Testis (tissue), 3 donors: ENCODE measurements around the gene C22orf39. TPM values are rescaled to one million over a fixed set of nuclear protein-coding genes. Genes with fewer than 3 reads are reported as not detected.

Source experiments
- DNase-seq: peaks from one replicate; pipeline ENCODE4 v3.0.0-alpha.2; 2019
- H3K27ac ChIP-seq, 2 donors: fragments of 200-600 bp; sonication (generic); one replicate each; pipeline ENCODE4 v1.5.1; 2019
- H3K27me3 ChIP-seq: fragments of 200-600 bp; sonication (generic); one replicate; pipeline ENCODE4 v1.5.1; 2019
- H3K36me3 ChIP-seq: fragments of 200-600 bp; sonication (generic); one replicate; pipeline ENCODE4 v1.5.1; 2017; ENCODE audit warnings: low read depth; ENCODE audit errors: missing control alignments
- H3K4me1 ChIP-seq: fragments of 200-600 bp; sonication (generic); one replicate; pipeline ENCODE4 v1.5.1; 2019
- H3K4me3 ChIP-seq, 2 donors: fragments of 200-600 bp; sonication (generic); one replicate each; pipeline ENCODE4 v1.5.1; 2017 to 2019
- H3K9me3 ChIP-seq: fragments of 200-600 bp; sonication (generic); one replicate; pipeline ENCODE4 v1.5.1; 2017
- POLR2A ChIP-seq: fragments of 450-650 bp; IDR thresholded peaks from one replicate; pipeline ENCODE4 v1.6.1; 2017; ENCODE audit warnings: antibody characterized with exemption, mild to moderate bottlenecking, moderate library complexity
- WGBS, 2 donors: methylation state at CpG; one replicate each; pipeline ENCODE4 v1.1.5; 2018; 5-methylcytosine and 5-hydroxymethylcytosine counted together
- intact Hi-C: fragments of 100-400 bp; cut with DNase I; formaldehyde crosslinking; loops from one replicate; pipeline ENCODE4 v1.15.1; 2023; ENCODE audit warnings: low total_unique reads
- polyA plus RNA-seq: library from polyadenylated mRNA; stranded (reverse); fragments of 350-450 nt; fragmentation: Illumina TruSeq; extraction: RNeasy Lipid Tissue Mini Kit (QIAGEN cat#74804); gene quantifications from one replicate; pipeline ENCODE4 v1.2.3, GENCODE V29; 2014; ENCODE audit warnings: low read depth, low replicate concordance; ENCODE audit not compliant: insufficient read depth
- total RNA-seq, 2 donors: library from RNA; depleted of rRNA; stranded (reverse); fragments of >200 nt; gene quantifications; one replicate each; pipeline ENCODE4 v1.2.3, GENCODE V29; 2016
- TF ChIP-seq, protein P1 (sequence below), 3 experiments: fragments of 450-650 bp in 2 of 3; fragments of 200-600 bp in 1 of 3; sonication (generic) in 1 of 3; IDR thresholded peaks; one replicate each; pipeline ENCODE4 v1.5.1; 2016 to 2019; ENCODE audit warnings: antibody characterized with exemption in 3 of 3, mild to moderate bottlenecking in 2 of 3, moderate library complexity in 1 of 3

Gene C22orf39
- total and polyA plus RNA-seq, 3 donors from 2014 or later: 38.7 to 64.1 (median 60.9) TPM

DNA sequence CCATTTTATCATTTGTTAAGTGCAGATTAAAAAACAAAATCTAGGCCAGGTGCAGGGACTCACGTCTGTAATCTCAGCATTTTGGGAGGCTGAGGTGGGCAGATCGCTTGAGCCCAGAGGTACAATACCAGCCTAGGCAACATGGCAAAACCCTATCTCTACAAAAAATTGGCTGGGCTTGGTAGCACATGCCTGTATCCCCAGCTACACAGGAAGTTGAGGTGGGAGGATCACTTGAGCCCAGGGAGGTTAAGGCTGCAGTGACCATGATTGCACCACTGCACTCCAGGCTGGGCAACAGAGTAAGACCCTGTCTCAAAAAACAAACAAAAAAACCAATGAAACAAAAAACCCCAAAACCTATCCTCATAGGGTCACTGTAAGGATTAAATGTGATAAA lies 48.9 kb downstream of the C22orf39 start:
- H3K9me3 ChIP-seq: no peaks in the 10 kb centered on the region
- 81 to 95% methylated on average over 2 of the region's 2 CpGs for WGBS, 2 donors
- no peak for TF ChIP-seq POLR2A
- TF ChIP-seq, protein P1, sequence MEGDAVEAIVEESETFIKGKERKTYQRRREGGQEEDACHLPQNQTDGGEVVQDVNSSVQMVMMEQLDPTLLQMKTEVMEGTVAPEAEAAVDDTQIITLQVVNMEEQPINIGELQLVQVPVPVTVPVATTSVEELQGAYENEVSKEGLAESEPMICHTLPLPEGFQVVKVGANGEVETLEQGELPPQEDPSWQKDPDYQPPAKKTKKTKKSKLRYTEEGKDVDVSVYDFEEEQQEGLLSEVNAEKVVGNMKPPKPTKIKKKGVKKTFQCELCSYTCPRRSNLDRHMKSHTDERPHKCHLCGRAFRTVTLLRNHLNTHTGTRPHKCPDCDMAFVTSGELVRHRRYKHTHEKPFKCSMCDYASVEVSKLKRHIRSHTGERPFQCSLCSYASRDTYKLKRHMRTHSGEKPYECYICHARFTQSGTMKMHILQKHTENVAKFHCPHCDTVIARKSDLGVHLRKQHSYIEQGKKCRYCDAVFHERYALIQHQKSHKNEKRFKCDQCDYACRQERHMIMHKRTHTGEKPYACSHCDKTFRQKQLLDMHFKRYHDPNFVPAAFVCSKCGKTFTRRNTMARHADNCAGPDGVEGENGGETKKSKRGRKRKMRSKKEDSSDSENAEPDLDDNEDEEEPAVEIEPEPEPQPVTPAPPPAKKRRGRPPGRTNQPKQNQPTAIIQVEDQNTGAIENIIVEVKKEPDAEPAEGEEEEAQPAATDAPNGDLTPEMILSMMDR (IDR thresholded peaks at IDR 0.05): no peak
- no peak overlapping the region for H3K4me3 ChIP-seq
- no peak overlapping the region for H3K27ac ChIP-seq
- H3K4me1 ChIP-seq: no peaks in the 10 kb centered on the region
- intact Hi-C loops: no loop called here
- no peaks in the 10 kb centered on the region for H3K36me3 ChIP-seq
- H3K27me3 ChIP-seq: no peaks in the 10 kb centered on the region
- no peak for DNase-seq

- Histone ChIP-seq H3K4me1 (no peaks in the 10 kb centered on the region), H3K9me3 (no peaks in the 10 kb centered on the region), H3K36me3 (no peaks in the 10 kb centered on the region), H3K4me3 (no peak overlapping the region), H3K27me3 (no peaks in the 10 kb centered on the region), H3K27ac (no peak overlapping the region)
- no peak for DNase-seq
- 80 to 85% methylated on average over 6 of the region's 6 CpGs for WGBS, 2 donors
- TF ChIP-seq POLR2A: no peak
- TF ChIP-seq, protein P1 (IDR thresholded peaks at IDR 0.05): no peak
- intact Hi-C loops: no loop called here
Measured at GRCh38 chr22:19398206-19398605, 49.3 kb downstream of the C22orf39 start.

GRCh38 chr22:19397734-19398104 lies 49.8 kb downstream of the C22orf39 start:
- no peaks in the 10 kb centered on the region for H3K9me3 ChIP-seq
- H3K27ac ChIP-seq: no peak overlapping the region
- DNase-seq: no peak
- H3K36me3 ChIP-seq: no peaks in the 10 kb centered on the region
- H3K4me1 ChIP-seq: no peaks in the 10 kb centered on the region
- intact Hi-C loops: no loop called here
- no peaks in the 10 kb centered on the region for H3K27me3 ChIP-seq
- WGBS, 2 donors: 85 to 88% methylated on average over 3 of the region's 3 CpGs
- TF ChIP-seq, protein P1 (IDR thresholded peaks at IDR 0.05): no peak
- no peak for TF ChIP-seq POLR2A
- H3K4me3 ChIP-seq: no peak overlapping the region

GRCh38 chr22:19396934-19397733 lies 50.4 kb downstream of the C22orf39 start:
- no peaks in the 10 kb centered on the region for H3K27me3 ChIP-seq
- H3K9me3 ChIP-seq: no peaks in the 10 kb centered on the region
- 85% methylated on average over 5 to 6 of the region's 6 CpGs for WGBS, 2 donors
- no peak for TF ChIP-seq POLR2A
- TF ChIP-seq, protein P1 (IDR thresholded peaks at IDR 0.05): no peak
- H3K4me1 ChIP-seq: no peaks in the 10 kb centered on the region
- intact Hi-C loops: no loop called here
- H3K36me3 ChIP-seq: no peaks in the 10 kb centered on the region
- H3K27ac ChIP-seq: no peak overlapping the region
- no peak overlapping the region for H3K4me3 ChIP-seq
- DNase-seq: no peak

DNA sequence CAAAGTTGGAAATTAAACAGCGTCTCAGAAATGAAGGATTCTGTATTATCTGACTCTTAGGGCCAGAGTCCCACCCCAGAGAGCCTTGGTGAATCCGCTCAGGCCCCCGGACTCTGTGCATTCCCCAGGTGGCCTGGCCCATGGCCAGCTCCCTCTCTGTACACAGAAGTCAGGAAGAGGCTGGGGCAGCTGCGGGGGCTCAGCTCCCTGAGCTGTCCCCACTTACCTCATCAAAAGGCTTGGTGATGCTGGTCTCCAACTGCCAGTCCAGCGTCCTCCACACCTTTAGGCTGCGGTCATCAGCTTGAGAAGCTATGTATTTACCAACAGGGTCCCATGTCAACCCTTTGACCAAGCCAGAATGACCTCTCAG lies 51.0 kb downstream of the C22orf39 start:
- no peaks in the 10 kb centered on the region for H3K9me3 ChIP-seq
- H3K4me1 ChIP-seq: no peaks in the 10 kb centered on the region
- H3K27ac ChIP-seq: no peak overlapping the region
- no peak overlapping the region for H3K4me3 ChIP-seq
- 77 to 86% methylated on average over 5 to 6 of the region's 6 CpGs for WGBS, 2 donors
- no peak for DNase-seq
- H3K36me3 ChIP-seq: no peaks in the 10 kb centered on the region
- H3K27me3 ChIP-seq: no peaks in the 10 kb centered on the region
- intact Hi-C loops: no loop called here
- no peak for TF ChIP-seq POLR2A
- TF ChIP-seq, protein P1 (IDR thresholded peaks at IDR 0.05): no peak
